ENCODE measurements around the gene WDR45B. TPM values are rescaled to one million over a fixed set of nuclear protein-coding genes. Genes with fewer than 3 reads are reported as not detected.

WDR45B gene
- total RNA-seq, 1 experiment from 2014 or later = 68.2 TPM

GRCh38 chr17:82600731-82601446, 47.4 kb downstream of the WDR45B start:
- no peak for DNase-seq (ENCODE audit: low spot score)

GRCh38 chr17:82599674-82600661, 48.3 kb downstream of the WDR45B start:
- DNase-seq (ENCODE audit: low spot score) = no peak

- no peak for DNase-seq (ENCODE audit: low spot score)
Observed at GRCh38 chr17:82598256-82599119, 49.8 kb downstream of the WDR45B start.

GRCh38 chr17:82596837-82597672, 51.2 kb downstream of the WDR45B start:
- DNase-seq (ENCODE audit: low spot score) = no peak

GRCh38 chr17:82596296-82596695, 51.9 kb downstream of the WDR45B start:
- no peak for DNase-seq (ENCODE audit: low spot score)

- DNase-seq (ENCODE audit: low spot score) = no peak
Observed at GRCh38 chr17:82595893-82596292, 52.4 kb downstream of the WDR45B start.

- DNase-seq (ENCODE audit: low spot score) = no peak
Observed at GRCh38 chr17:82594571-82594970, 53.7 kb downstream of the WDR45B start.

GRCh38 chr17:82593590-82594087, 54.6 kb downstream of the WDR45B start:
- no peak for DNase-seq (ENCODE audit: low spot score)

- DNase-seq (ENCODE audit: low spot score) = peak; percentile 82
Observed at GRCh38 chr17:82592767-82593589, 55.3 kb downstream of the WDR45B start.

GRCh38 chr17:82592289-82592766, 55.9 kb downstream of the WDR45B start:
- DNase-seq (ENCODE audit: low spot score) = no peak

GRCh38 chr17:82590881-82591539, 57.2 kb downstream of the WDR45B start:
- DNase-seq (ENCODE audit: low spot score) = no peak

- DNase-seq (ENCODE audit: low spot score) = no peak
Observed at GRCh38 chr17:82590216-82590615, 58.0 kb downstream of the WDR45B start.

- no peak for DNase-seq (ENCODE audit: low spot score)
Observed at GRCh38 chr17:82589851-82590180, 58.4 kb downstream of the WDR45B start.

GRCh38 chr17:82588266-82589175, 59.7 kb downstream of the WDR45B start:
- no peak for DNase-seq (ENCODE audit: low spot score)

- DNase-seq (ENCODE audit: low spot score) = no peak
Observed at GRCh38 chr17:82587234-82588086, 60.8 kb downstream of the WDR45B start.

- no peak for DNase-seq (ENCODE audit: low spot score)
Observed at GRCh38 chr17:82586576-82587233, 61.5 kb downstream of the WDR45B start.

All from H4 (cell line).